ENCODE results near the gene CHRNA4. TPM values are rescaled to one million over a fixed set of nuclear protein-coding genes. Genes with fewer than 3 reads are reported as not detected.

CHRNA4 gene
- total RNA-seq, 2 donors from 2014 or later = 0.46 TPM; not detected in 1

DNA sequence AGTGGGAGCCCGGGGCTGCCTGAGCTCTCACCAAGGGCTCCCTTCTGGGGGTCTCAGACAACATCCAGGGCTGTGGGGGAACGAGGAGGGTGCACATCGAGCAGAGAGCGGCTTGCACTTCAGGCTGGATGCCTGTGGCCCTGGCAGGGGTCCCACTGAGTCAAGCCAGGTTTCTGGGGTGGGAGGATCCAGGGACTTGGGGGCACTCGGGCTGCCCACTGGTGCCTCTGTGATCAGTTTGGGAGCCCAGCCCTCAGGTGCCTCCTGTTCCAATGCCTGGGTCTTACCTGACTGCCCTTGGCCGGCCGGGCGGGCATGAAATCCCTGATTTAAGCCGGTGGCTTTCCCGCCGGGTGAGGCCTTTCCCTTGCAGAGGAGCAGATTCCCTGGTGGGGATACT, 67.7 kb downstream of the CHRNA4 start:
- Histone ChIP-seq H3K27me3 (ENCODE audit: control insufficient read depth, insufficient read depth, low read length, poor library complexity, severe bottlenecking) (no peaks in the 10 kb centered on the region), H3K9ac (ENCODE audit: extremely low read depth, low read length, poor library complexity, severe bottlenecking) (no peak overlapping the region), H3K27ac (ENCODE audit: low read depth, low read length) (no peak overlapping the region), H3K4me1 (ENCODE audit: control insufficient read depth, insufficient read depth, low read length) (no peaks in the 10 kb centered on the region), H3K9me3 (ENCODE audit: control insufficient read depth, low read length) (no peaks in the 10 kb centered on the region), H3K4me3 (ENCODE audit: low read length) (no peak overlapping the region), H3K36me3 (ENCODE audit: control insufficient read depth, insufficient read depth, low read length) (no peaks in the 10 kb centered on the region)
- Mint-ChIP-seq H3K4me1 (no peaks in the 10 kb centered on the region), H3K36me3 (ENCODE audit: low read depth) (peaks cover 4% of the 10 kb centered on the region), H3K9me3 (no peaks in the 10 kb centered on the region), H3K4me3 (no peak overlapping the region), H3K27ac (no peak overlapping the region), H3K27me3 (ENCODE audit: insufficient read depth) (no peaks in the 10 kb centered on the region)
- DNase-seq = no peak
- TF ChIP-seq, protein P1, sequence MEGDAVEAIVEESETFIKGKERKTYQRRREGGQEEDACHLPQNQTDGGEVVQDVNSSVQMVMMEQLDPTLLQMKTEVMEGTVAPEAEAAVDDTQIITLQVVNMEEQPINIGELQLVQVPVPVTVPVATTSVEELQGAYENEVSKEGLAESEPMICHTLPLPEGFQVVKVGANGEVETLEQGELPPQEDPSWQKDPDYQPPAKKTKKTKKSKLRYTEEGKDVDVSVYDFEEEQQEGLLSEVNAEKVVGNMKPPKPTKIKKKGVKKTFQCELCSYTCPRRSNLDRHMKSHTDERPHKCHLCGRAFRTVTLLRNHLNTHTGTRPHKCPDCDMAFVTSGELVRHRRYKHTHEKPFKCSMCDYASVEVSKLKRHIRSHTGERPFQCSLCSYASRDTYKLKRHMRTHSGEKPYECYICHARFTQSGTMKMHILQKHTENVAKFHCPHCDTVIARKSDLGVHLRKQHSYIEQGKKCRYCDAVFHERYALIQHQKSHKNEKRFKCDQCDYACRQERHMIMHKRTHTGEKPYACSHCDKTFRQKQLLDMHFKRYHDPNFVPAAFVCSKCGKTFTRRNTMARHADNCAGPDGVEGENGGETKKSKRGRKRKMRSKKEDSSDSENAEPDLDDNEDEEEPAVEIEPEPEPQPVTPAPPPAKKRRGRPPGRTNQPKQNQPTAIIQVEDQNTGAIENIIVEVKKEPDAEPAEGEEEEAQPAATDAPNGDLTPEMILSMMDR (conservative IDR thresholded peaks at IDR 0.05) = no peak
- 80 to 88% methylated on average over 1 to 11 of the region's 11 CpGs for WGBS, 2 experiments (ENCODE audit: insufficient coverage in 1 of 2, insufficient read length in 1 of 2)

Other genes with a start within 250 kb of the CHRNA4 start
- gene YTHDF1, start 145.2 kb downstream of the CHRNA4 start, total RNA-seq = 10 to 100 TPM; 64.9 to 73.2 TPM
- not detected for gene BIRC7, start 125.4 kb downstream of the CHRNA4 start, total RNA-seq
- 1 to 10 TPM in 1 of 2 donors, under 1 TPM in 1; 0.24 to 1.7 TPM for gene NKAIN4, start 106.9 kb downstream of the CHRNA4 start, total RNA-seq
- gene ARFGAP1, start 88.5 kb downstream of the CHRNA4 start, total RNA-seq = 100 to 1,000 TPM; 159 to 208 TPM
- gene COL20A1, start 68.2 kb downstream of the CHRNA4 start, total RNA-seq = under 1 TPM in 1 of 2 donors, not detected in 1; 0.44 TPM
- gene KCNQ2, start 111.3 kb upstream of the CHRNA4 start, total RNA-seq = 10 to 100 TPM; 36.4 to 62.8 TPM
- gene EEF1A2, start 137.7 kb upstream of the CHRNA4 start, total RNA-seq = 10 to 100 TPM; 12.1 to 22.6 TPM
- gene PPDPF, start 159.4 kb upstream of the CHRNA4 start, total RNA-seq = 100 to 1,000 TPM; 247 to 296 TPM
- gene PTK6, start 176.0 kb upstream of the CHRNA4 start, total RNA-seq = under 1 TPM in 1 of 2 donors, not detected in 1; 0.22 TPM
- gene SRMS, start 186.4 kb upstream of the CHRNA4 start, total RNA-seq = not detected
- gene FNDC11, start 192.8 kb upstream of the CHRNA4 start, total RNA-seq = 1 to 10 TPM; 1.8 to 2.4 TPM
- 10 to 100 TPM; 34.5 to 37.0 TPM for gene HELZ2, start 212.9 kb upstream of the CHRNA4 start, total RNA-seq